Epithelial cell of esophagus (primary cell): ENCODE data around the gene EPHA3.

ENCODE experiments used
- DNase-seq: peaks from one replicate; pipeline ENCODE4 v3.0.0; 2010; ENCODE audit warnings: low read depth
- H3K4me3 ChIP-seq: 2 replicates; pipeline ENCODE4 v1.5.1; 2011; ENCODE audit warnings: mild to moderate bottlenecking, low read length, control low read depth
- CTCF ChIP-seq: IDR thresholded peaks from 2 replicates; pipeline ENCODE4 v1.5.1; 2011; ENCODE audit warnings: low read depth, mild to moderate bottlenecking, low read length, control low read depth, inconsistent platforms; ENCODE audit not compliant: insufficient read depth; ENCODE audit errors: missing control alignments

Gene EPHA3

GRCh38 chr3:89527736-89528305, 420.4 kb downstream of the EPHA3 start:
- H3K4me3 ChIP-seq: no peak overlapping the region
- no peak for TF ChIP-seq CTCF
- DNase-seq: no peak
